NCI-H510A (cell line): ENCODE data around the gene PDE2A.

ENCODE experiments used
- DNase-seq: peaks from one replicate; lab custom pipeline; 2025; lab: John Stamatoyannopoulos, UW

PDE2A gene

DNA sequence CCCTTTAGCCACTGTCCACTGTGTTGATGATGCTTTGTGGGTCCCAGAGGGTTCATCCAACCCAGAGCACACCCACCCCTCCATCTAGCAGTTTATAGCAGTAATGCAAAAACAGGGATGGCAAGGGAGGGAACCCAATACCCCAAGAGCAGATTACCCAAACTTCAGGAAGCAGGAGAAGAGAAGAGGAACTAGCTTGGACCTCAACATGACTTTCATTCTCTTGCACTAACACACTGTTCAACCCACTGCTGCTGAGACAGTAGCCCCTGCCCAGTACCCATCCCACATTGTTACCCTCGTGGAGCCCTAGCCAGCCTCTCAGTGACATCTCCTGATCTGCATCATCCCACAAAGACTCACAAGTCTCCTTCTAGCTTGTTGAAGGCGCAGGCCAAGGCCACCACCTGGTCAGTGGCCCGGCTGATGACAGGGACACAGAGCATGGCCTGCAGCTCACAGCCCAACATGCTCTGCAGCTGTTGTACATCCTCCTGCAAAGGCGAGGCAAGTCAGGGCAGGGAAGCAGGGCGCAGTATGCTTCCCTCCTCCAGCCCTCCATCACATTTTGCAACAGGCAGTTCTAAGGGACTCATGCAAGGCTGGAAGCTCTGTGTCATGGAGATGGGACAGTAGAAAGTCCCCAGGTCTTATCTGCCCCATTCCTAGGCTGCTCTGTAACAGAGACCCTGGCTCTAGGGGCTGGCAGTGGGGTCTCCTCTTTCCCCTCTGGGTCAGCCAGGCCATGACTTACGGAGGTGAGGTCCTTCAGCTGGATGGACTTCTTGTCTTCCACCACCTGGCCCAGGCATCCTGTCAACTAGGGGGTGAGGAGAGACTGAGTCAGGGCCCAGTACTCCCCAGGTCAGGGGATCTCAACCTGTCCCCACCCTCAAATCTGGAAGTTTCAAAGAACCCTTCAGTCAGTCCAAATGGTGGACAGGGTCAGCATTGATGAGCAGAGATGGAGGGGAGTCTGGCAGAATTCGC lies 85.5 kb downstream of the PDE2A start:
- no peak for DNase-seq

DNA sequence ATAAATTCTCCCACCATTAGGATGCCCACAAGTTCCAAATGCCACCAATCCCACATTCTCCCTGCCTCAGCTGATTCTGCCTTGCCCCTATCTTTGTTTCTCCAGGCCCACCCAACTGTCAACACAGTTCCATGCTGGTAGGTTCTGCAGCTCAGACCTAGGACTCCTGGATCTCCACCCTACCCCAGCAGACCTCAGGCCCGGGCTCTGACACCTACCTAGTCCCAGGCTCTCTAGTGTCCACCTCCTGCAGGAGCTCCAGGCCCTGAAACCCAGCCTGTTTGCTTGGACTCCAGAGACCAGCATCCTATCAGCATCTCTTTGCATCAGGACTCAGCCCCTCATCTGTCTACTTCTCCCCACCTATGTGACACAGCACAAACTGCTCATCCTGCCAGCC lies 86.5 kb downstream of the PDE2A start:
- no peak for DNase-seq

DNA sequence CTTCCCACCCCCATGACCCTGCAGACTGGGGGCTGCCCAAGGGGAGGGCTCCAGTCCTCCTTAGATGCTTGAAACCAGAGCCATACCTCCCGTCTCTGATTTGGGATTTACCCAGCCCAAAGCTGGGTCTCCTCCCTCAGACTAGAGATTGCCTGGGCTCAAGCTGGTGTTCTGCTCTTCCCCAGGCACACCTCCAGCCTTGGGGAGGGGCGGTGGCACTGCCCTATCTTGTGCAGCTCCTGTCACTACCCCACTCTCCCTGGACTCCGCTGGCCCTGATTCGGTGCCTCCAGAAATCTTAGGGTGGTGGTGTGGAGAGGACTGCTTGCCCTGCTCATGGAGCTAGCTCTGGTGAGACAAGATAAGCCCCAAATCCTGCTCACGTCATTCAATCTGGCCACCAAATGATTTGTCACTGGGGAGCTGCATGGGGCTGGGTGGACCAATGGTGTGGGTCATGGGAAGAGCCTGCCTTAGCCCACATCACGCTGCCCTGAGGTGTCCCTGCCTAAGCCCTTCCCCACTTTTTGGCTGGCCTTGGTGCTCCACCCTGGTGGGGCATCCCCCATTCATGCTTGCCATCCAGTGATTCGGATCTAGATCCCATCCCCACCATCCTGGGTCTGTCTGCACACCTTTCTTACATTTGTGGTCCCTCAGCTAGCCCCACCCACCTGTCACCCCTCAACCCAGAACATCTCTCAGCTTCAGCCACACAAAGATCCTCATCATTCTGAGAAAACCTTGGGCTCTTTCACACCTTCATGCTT lies 87.7 kb downstream of the PDE2A start:
- no peak for DNase-seq

DNA sequence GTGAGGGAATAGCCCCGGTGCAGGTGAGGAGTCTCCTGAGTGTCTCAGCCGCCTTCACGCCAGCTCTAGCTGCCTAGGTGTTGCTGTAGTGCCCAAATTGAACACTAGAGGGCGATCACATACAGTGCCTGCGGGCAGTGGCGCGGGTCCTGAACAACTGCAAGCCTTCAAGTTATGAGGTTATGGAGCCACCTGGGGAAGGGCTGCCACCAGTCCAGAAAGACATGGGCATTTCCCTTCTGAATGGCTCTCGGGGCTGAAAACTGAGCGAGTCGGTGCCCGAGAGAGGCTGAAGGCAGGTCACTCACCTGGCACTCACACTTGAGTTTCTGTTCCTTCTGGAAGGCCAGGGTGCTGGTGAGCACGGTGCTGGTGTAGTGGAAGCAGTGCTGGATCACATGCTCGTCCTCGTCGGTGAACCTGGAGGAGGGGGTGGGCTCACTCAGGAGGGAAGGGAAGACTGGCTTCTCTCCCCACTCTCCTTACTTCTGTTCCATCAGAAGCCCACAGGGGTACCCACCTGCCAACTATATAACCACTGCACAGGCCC lies 88.4 kb downstream of the PDE2A start:
- no peak for DNase-seq

DNA sequence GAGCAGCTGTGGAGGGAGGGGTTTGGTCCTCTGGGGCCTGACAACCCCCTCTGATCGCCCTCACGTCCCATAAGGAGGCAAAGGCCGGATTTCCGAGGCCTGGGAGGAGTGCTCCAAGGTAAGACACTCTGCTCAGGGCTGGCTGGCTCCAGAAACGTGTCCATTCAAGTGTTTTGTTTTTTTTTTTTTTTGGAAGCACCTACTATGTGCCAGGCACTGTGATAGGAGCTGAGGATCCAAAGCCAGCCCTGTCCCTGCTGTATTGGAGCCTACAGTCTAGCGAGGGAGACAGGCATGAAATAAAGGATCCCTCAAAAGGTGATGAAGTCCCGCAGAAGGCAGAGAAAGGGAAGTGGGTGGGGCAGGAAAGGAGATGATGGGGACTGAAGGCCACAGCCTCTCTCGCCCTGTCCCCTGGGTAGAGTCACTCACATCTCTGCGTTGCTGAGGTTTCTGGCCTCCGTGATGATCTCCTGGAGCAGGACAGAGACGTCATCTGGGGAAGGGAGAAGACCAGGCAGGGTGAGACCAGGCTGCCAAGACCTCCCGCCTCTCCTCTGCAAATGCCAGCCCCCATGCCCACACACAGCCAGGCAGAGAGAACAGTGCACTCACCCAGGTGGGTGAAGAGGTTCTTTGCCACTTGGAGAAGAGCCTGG lies 89.2 kb downstream of the PDE2A start:
- DNase-seq, result no peak

DNA sequence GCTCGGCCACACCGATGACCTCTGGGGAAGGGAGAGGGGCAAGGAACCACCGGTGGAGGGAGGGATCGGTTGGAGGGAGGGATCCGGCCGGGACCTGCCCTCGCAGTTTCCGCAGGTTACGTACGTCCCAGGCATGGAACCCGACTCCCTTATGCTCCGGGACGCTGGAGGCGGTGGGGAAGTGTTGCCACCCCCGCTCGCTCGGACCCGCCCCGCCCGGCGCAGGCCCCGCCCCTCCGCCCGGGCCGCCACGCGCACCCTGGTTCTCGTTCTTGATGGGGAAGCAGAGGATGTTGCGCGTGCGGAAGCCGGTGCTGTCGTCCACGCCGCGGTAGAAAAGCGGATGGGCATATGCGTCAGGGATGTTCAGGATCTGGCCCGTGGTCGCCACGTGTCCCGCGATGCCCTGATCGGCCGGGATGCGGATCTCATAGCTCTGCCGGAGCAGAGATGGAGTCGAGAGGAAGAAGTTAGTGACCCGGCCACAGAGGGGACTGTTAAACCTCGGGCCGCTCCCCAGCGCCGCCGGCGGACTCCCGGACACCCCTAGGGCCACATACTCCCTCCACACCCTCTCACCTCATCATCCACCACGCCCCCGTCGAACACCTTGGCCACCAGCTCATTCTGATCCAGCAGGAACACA lies 89.8 kb downstream of the PDE2A start:
- no peak for DNase-seq

DNA sequence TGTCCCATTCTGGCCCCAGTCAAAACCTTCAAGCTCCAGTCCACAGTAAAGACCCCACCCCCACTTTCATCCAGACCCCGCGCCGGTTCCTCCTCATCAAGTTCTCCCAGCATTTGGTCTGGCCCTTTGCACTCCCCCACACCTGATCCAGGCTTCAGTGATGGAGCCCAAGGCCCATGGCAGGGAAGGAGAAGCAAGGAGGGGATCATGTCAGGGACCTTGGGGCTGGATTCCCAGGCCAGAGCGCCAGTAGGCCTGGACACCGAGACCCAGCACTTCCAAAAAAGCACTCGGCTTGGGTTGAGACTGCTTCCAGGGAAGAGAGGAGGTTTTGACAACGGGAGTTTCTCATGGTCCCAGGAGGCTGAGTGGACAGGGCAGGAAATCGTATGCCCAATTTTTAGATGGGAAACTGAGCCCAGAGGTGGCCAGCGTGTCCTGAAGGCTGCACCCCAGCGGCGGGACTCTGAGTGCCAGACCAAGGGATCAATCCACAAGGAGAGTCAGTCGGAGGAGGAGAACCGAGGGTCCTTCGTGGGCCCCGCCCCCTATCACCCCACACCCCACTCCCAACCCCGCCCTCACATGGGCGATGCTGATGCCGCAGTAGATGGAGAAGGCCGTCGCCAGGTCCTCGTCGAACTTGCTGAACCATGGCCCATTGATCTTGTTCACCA lies 90.5 kb downstream of the PDE2A start:
- DNase-seq, result no peak

DNA sequence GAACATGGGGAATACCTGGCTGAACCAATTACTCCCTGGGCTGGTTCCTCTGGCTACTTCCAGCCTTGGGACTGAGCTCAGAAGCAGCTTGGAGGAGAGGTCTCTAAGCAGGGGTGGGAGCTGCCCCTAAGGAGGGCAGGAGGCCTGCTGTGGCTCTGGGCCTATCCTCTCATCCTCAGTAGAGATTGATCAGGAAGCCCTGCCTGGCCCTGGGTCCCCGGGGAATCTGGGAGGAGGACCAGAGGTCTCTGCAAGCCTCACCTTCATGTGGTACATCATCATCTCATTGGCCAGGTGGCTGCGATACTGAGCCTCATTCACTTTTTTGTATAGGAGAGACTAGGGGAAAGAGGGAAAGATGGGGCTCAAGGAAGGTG lies 91.1 kb downstream of the PDE2A start:
- DNase-seq, result no peak

DNA sequence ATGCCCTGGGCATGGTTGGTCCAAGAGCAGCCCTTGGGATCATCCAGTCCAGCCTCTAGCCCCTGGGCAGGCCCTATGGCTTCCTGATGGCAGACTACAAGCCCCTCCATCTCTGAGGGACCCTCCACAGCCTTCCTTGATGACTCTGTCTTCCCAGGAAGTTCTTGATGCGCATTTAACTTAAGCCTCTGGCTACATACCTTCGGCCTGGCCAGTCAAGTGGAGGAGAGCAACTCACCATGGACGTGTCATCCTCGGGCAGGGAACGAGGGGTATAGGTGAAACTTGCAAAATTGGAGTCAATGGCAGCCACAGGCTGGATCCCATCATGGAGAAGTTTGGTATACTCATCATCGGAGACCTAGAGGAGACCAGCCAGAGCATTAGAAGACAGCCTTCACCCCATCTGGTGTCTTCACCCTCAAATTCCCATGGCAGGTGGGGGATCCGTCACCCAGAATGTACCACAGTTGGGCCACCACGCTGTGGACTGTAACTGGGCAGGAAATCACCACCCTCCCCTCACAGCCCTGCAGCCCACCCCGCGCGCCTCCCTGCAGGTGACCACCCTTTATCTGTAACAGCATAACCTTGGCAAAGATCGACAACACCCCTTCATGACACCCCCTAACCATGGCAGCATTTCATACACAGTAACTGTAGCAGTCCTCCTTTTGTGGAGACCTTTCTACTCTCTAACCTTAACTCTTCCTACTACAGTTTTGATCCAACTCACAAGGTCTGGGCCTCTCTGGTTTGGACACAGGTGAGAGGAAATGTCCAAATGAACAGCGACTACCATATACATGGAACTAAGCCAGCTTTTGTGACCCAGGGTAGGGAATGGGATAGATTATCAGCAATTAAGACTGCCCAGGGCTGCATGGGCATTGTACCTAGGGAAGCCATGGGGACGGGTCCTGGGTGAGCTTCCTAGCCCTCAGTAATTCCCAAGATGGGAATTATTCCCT lies 91.7 kb downstream of the PDE2A start:
- no peak for DNase-seq

DNA sequence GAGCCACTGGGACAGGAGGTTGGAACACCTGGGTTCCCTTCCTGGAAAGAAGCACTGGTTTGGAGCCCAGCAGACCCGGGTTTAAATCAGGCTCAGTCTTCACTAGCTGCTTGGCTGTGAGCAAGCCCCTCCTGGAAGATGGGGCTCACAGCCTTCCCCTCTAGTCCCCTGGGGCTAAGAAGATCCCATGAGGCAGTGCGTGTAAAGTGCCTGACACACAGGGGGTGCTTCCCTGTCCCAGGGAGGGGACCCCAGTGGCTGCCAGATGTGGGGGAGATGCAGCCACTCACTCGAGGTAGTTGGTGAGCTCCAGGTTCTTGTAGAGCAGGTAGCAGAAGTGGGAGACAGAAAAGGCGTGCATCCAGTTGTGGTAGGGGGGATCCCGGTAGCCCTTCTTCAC lies 93.2 kb downstream of the PDE2A start:
- DNase-seq, result no peak

DNA sequence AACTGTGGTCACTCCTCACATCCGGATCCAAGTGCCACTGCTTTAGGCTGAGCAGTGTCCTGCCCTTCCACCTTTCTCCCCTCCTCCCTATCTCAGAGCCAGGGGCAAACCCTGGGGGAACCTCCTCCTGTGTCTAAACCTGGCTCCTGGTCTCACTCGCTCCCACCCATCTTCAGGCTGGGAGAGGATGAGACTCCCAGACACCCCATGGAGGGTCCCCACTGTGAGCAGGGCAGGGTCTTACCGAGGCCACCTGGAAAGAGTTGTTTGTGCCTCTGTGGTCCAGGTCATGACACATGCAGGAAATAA lies 93.6 kb downstream of the PDE2A start:
- no peak for DNase-seq

DNA sequence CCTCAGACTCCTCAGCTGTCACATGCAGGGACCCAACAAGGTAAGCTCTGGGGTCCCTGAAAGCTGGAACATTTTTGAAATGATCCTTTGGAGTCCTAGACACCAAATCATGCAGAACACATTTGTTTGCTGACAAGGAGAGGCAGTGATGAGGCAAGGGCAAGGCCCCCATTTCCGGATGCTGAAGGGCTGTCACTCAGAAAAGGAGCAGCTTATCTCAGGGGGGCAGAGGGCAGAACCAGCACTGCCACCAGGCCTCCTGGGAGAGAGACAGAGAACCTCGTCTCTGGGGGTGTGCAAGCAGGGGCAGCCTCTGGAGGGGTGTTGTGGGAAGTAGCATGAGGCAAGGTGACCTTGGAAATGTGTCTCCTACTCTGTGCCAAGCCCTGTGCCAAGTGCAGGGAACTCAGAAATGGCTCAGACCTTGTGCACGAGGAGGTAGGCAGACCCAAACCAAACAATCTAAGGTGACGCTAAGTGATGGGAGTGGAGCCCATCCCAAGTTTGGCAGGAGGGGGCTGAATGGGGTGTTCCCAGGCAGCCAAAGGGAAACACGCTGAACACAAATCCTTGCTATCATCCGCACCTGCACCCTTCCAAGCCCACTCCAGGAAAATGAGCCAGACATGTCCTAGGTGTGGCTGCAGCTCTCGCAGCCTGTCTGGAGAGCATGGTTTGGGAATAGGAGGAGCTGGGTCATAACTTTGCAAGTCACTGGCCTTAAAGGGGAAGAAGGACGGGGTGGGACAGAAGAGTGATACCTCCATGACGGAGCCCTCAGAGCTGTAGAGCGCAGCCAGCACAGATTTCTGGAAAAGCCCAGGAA lies 94.2 kb downstream of the PDE2A start:
- no peak for DNase-seq

DNA sequence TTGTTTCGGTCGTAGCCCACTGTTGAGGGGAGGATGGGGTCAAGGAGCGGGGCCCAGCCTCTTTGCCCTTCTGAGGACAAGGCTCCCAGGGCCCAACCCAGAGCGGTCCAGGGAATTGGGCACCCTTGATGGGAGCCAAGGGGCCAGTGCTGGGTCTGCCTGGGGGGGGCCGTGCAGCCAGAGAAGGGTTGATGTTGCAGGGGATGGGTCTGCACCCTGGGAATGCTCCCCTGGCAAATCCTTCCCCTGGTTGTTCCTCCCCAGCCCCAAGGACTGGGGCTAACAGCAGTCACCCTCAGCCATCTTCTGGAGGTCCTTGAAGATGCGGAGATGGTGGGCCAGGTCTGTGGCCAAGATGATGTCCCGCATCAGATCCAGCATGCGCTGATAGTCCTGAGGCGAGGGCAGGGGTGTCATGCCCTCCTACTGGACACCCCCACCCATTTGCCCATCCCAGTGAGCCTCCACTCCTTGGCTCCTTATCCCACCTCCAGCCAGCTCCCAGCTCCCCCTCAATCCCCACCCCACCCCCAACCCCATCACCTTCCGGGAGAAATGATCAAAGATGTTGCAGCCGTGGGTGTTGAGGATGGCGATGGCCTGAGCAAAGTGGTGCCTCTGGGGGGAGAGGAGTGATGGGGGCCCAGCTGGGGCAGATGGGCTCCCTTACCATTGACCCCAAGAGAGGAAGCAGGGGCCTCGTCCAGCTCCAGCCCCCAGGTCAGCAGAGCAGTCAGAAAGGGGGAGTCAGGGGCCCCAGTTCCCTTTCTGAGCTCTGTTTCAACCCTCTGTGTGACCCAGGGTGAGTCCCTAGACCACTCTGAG lies 95.0 kb downstream of the PDE2A start:
- no peak for DNase-seq

DNA sequence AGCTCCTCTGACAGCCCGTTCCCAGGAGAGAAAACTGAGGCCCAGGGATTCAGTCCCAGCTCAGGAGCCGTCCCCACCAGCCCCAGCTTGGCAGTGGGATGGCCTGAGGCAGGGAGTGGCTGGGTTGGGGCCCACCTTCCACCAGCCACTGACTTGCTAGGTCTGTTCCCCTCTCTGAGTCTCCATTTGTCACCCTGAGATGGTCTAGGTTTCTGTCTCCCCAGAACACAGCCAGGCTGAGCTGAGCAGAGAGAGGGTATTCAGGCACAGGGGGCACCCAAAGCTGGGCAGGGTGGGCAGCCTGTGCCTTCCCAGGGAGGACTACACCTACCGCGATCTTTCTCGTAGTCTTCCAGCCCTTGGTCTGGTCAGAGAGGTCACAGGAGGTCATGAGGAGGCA lies 95.7 kb downstream of the PDE2A start:
- no peak for DNase-seq

DNA sequence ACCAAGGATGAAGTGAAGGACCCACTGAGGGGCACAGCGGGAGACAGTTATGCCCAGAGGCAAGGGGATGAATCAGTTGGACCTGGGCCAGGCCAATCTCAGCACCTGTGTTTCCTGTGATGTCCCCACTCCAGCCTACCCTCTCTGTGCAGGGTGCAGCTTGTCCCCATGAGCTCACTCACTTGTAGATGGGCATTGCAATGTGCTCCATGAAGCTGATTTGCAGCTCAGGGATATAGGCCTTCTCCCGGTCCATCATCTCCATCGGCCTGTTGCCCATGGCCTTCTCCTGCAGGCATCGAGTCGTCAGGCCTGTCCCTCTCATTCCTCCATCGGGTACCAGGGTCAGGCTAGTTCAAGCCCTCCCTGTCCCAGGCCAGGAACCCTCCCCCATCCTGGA lies 96.2 kb downstream of the PDE2A start:
- DNase-seq, result no peak

DNA sequence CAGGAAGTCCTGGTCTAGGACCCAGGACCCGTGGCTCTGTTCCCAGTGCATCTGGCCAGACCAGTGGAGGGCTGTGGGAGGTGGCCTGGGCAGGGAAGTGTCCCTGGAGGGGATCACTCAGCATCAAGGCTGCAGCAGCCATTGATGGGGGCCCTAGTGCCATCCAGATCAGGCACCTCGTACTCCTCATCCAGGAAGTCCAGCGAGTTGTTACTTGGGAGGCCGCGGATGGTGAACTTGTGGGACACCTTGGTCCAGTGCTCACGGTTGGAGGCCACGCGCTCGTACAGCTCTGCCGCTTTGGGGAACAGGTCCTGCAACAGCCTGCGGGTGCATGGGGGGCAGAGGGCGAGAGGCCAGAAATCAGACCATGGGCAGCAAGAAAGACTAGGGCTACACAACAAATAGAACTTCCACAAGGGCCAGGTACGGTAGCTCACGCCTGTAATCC lies 96.9 kb downstream of the PDE2A start:
- DNase-seq, result no peak

DNA sequence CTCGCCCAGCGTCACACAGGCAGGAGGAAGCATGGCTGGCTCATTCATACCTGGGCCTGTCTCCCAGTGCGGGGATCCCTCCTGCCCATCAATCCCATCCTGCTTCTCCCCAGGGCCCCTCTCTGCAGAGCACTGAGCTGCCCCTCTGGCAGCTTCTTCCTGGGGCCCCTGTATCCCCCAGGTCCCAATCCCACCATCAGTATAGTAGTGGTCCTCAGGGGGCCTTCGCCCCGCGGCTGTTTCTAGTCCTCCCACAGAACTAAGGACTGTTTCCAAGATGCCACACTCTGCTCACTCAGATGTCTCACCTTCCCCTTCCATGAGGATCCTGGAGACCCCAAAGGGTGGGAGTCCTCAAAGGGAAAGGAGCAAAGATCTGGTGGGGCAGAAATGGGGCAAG lies 97.6 kb downstream of the PDE2A start:
- no peak for DNase-seq

DNA sequence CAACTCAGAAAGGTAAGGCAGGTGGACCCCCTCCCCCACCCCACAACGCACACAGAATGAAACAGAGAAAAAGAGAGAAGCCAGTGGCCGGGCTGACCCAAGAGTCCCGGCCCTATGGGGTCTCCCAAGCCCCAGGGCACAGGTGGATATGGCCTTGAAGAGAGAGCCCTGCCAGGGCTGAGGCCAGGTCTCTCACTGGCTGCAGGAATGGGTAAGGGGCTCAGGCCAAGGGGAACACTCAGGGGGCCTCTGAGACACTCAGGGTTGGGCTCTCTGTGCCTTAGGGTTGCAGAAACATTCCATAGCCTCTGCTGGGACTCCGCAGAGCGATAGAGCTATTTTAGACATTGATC lies 98.0 kb downstream of the PDE2A start:
- no peak for DNase-seq
